Neural progenitor cell (in vitro differentiated cells): Measurements from ENCODE around the gene EXOC4. TPM values are rescaled to one million over a fixed set of nuclear protein-coding genes. Genes with fewer than 3 reads are reported as not detected.

Experiments used
- DNase-seq: peaks from one replicate; pipeline ENCODE4 v3.0.0-alpha.2; 2016; ENCODE audit warnings: low spot score
- H2AFZ ChIP-seq: fragments of 200-600 bp; sonication (generic); replicated peaks from 2 replicates; pipeline ENCODE4 v1.6.1; 2016; ENCODE audit warnings: antibody characterized with exemption
- H3F3A ChIP-seq: fragments of 200-600 bp; sonication (generic); 2 replicates; pipeline ENCODE4 v1.6.1; 2016; ENCODE audit warnings: antibody characterized with exemption, low read depth
- H3K27ac ChIP-seq: fragments of 200-600 bp; sonication (generic); 2 replicates; pipeline ENCODE4 v1.5.1; 2016; ENCODE audit warnings: mild to moderate bottlenecking
- H3K27me3 ChIP-seq: fragments of 200-600 bp; sonication (generic); 2 replicates; pipeline ENCODE4 v1.6.1; 2016; ENCODE audit warnings: mild to moderate bottlenecking, moderate library complexity
- H3K36me3 ChIP-seq: fragments of 200-600 bp; sonication (generic); 2 replicates; pipeline ENCODE4 v1.5.1; 2016
- H3K4me1 ChIP-seq: fragments of 200-600 bp; sonication (generic); 2 replicates; pipeline ENCODE4 v1.6.1; 2016; ENCODE audit warnings: mixed run types
- H3K4me2 ChIP-seq: fragments of 200-600 bp; sonication (generic); 2 replicates; pipeline ENCODE4 v1.6.1; 2016
- H3K4me3 ChIP-seq: fragments of 200-600 bp; sonication (generic); 2 replicates; pipeline ENCODE4 v1.5.1; 2016
- H3K79me2 ChIP-seq: fragments of 200-600 bp; sonication (generic); 2 replicates; pipeline ENCODE4 v1.6.1; 2016; ENCODE audit warnings: low read depth
- H3K9ac ChIP-seq: fragments of 200-600 bp; sonication (generic); 2 replicates; pipeline ENCODE4 v1.6.1; 2016
- H3K9me3 ChIP-seq: fragments of 200-600 bp; sonication (generic); 2 replicates; pipeline ENCODE4 v1.5.1; 2016; ENCODE audit warnings: low read depth
- H4K20me1 ChIP-seq: fragments of 200-600 bp; sonication (generic); 2 replicates; pipeline ENCODE4 v1.6.1; 2016; ENCODE audit warnings: low read depth
- H3K27ac Mint-ChIP-seq: 3 replicates; pipeline ENCODE4 v1.8.0; 2021; ENCODE audit warnings: mixed read lengths
- H3K27me3 Mint-ChIP-seq: 2 replicates; pipeline ENCODE4 v1.8.0; 2022; ENCODE audit warnings: low read depth, mild to moderate bottlenecking, inconsistent platforms, moderate library complexity, mixed read lengths; ENCODE audit not compliant: insufficient read depth
- H3K36me3 Mint-ChIP-seq: 3 replicates; pipeline ENCODE4 v1.8.0; 2021; ENCODE audit warnings: mixed read lengths
- H3K4me1 Mint-ChIP-seq: 3 replicates; pipeline ENCODE4 v1.8.0; 2021; ENCODE audit warnings: mixed read lengths
- H3K4me3 Mint-ChIP-seq: 3 replicates; pipeline ENCODE4 v1.8.0; 2021; ENCODE audit warnings: mild to moderate bottlenecking, moderate library complexity, mixed read lengths
- H3K9me3 Mint-ChIP-seq: 3 replicates; pipeline ENCODE4 v1.8.0; 2020; ENCODE audit warnings: mixed read lengths
- EZH2 ChIP-seq: fragments of 200-600 bp; sonication (generic); IDR thresholded peaks from 2 replicates; pipeline ENCODE4 v1.6.1; 2017; ENCODE audit warnings: antibody characterized with exemption, mild to moderate bottlenecking, moderate library complexity
- EZH2phosphoT487 ChIP-seq: fragments of 200-600 bp; sonication (generic); IDR thresholded peaks from 2 replicates; pipeline ENCODE4 v1.6.1; 2017; ENCODE audit warnings: antibody characterized with exemption
- total RNA-seq: library from RNA; depleted of rRNA; stranded (reverse); fragments of >200 nt; gene quantifications from 2 replicates; pipeline ENCODE4 v1.2.3, GENCODE V29; 2015; ENCODE audit warnings: low replicate concordance
- TF ChIP-seq, protein P1 (sequence below): fragments of 200-600 bp; sonication (generic); IDR thresholded peaks from 2 replicates; pipeline ENCODE4 v1.5.1; 2017; ENCODE audit warnings: antibody characterized with exemption, mild to moderate bottlenecking

The EXOC4 gene
- total RNA-seq, 1 donor from 2014 or later, result 129 TPM

DNA sequence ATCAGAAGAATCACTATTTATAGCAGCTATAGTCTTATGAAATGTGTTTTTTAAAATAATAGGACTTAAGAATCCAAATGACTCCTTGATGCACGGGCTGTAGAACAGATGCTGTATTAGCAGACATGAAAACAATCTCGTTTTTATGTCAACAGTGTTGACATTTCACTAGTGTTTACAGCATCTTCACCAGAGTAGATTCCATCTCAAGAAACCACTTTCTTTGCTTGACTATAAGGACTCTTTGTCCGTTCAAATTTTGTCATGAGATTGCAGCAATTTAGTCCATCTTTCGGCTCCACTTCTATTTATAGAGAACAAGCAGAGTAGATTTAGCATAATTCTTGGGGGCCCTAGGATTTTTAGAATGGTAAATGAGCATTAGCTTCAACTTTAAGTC is 295.1 kb downstream of the EXOC4 start:
- Histone ChIP-seq H3K36me3 (no peaks in the 10 kb centered on the region), H3K79me2 (no peaks in the 10 kb centered on the region), H3K9me3 (no peaks in the 10 kb centered on the region), H4K20me1 (no peaks in the 10 kb centered on the region), H3K9ac (no peak overlapping the region), H3K4me2 (no peak overlapping the region), H2AFZ (no peak overlapping the region), H3K27ac (no peak overlapping the region), H3K27me3 (no peaks in the 10 kb centered on the region), H3F3A (no peaks in the 10 kb centered on the region), H3K4me1 (no peaks in the 10 kb centered on the region), H3K4me3 (no peak overlapping the region)
- H3K4me1 Mint-ChIP-seq, result no peaks in the 10 kb centered on the region
- no peaks in the 10 kb centered on the region for H3K36me3 Mint-ChIP-seq
- H3K4me3 Mint-ChIP-seq, result no peak overlapping the region
- DNase-seq, result no peak
- H3K27me3 Mint-ChIP-seq, result no peaks in the 10 kb centered on the region
- H3K9me3 Mint-ChIP-seq, result no peaks in the 10 kb centered on the region
- H3K27ac Mint-ChIP-seq, result no peak overlapping the region
- TF ChIP-seq EZH2phosphoT487, result no peak
- TF ChIP-seq, protein P1, sequence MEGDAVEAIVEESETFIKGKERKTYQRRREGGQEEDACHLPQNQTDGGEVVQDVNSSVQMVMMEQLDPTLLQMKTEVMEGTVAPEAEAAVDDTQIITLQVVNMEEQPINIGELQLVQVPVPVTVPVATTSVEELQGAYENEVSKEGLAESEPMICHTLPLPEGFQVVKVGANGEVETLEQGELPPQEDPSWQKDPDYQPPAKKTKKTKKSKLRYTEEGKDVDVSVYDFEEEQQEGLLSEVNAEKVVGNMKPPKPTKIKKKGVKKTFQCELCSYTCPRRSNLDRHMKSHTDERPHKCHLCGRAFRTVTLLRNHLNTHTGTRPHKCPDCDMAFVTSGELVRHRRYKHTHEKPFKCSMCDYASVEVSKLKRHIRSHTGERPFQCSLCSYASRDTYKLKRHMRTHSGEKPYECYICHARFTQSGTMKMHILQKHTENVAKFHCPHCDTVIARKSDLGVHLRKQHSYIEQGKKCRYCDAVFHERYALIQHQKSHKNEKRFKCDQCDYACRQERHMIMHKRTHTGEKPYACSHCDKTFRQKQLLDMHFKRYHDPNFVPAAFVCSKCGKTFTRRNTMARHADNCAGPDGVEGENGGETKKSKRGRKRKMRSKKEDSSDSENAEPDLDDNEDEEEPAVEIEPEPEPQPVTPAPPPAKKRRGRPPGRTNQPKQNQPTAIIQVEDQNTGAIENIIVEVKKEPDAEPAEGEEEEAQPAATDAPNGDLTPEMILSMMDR, result no peak
- TF ChIP-seq EZH2, result no peak

DNA sequence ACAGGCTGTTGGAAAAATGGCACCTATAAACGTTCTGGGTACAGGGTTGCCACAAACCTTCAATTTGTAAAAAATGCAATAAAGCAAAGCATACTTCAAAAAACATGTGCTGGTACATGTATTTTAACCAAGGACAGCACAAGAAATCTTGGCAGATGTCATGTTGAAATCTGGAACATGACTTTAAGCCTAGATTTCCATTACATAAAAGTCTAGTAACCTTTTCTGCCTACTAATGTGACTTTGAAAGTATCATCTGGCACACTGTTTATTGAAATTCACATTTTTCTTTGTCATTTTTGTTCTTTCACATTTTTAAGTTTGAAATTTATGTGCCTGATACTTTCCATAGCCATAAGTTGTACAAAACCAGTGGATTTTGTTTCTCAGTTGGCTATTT is 296.8 kb downstream of the EXOC4 start:
- no peaks in the 10 kb centered on the region for H4K20me1 ChIP-seq
- no peaks in the 10 kb centered on the region for H3K79me2 ChIP-seq
- no peaks in the 10 kb centered on the region for H3K27me3 ChIP-seq
- H3K36me3 ChIP-seq, result no peaks in the 10 kb centered on the region
- no peaks in the 10 kb centered on the region for H3K9me3 ChIP-seq
- no peak overlapping the region for H3K4me2 ChIP-seq
- H3K4me1 ChIP-seq, result no peaks in the 10 kb centered on the region
- no peak for DNase-seq
- no peak overlapping the region for H2AFZ ChIP-seq
- Mint-ChIP-seq H3K27me3 (no peaks in the 10 kb centered on the region), H3K27ac (no peak overlapping the region), H3K36me3 (no peaks in the 10 kb centered on the region), H3K9me3 (no peaks in the 10 kb centered on the region), H3K4me3 (no peak overlapping the region), H3K4me1 (no peaks in the 10 kb centered on the region)
- TF ChIP-seq, protein P1, result no peak
- no peak for TF ChIP-seq EZH2phosphoT487
- H3K4me3 ChIP-seq, result no peak overlapping the region
- H3K9ac ChIP-seq, result no peak overlapping the region
- no peak overlapping the region for H3K27ac ChIP-seq
- H3F3A ChIP-seq, result no peaks in the 10 kb centered on the region

DNA sequence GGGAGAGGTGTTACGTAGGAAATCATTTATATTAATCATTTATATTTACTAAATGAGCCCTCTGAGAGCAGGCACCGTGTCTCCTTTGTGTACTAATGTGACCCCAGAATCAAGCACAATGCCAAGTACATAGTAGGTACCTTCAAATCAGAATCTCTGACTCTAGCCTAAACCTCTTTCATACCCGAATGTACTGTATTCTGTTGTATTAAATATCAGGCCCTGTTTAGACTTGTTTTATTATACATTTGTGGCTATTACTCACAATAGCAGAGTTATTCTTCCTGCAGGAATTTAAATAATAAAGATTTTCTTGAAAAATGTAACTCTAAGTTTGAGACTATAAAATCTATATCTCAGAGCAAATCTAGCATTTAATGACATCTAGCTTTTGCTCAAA is 297.3 kb downstream of the EXOC4 start:
- Mint-ChIP-seq H3K27ac (no peak overlapping the region), H3K4me3 (no peak overlapping the region), H3K4me1 (no peaks in the 10 kb centered on the region), H3K27me3 (no peaks in the 10 kb centered on the region), H3K36me3 (no peaks in the 10 kb centered on the region), H3K9me3 (no peaks in the 10 kb centered on the region)
- no peak for DNase-seq
- Histone ChIP-seq H3K4me2 (no peak overlapping the region), H3K4me1 (no peaks in the 10 kb centered on the region), H3K9me3 (no peaks in the 10 kb centered on the region), H3K36me3 (no peaks in the 10 kb centered on the region), H2AFZ (no peak overlapping the region), H3K9ac (no peak overlapping the region), H4K20me1 (no peaks in the 10 kb centered on the region), H3F3A (no peaks in the 10 kb centered on the region), H3K79me2 (no peaks in the 10 kb centered on the region), H3K27me3 (no peaks in the 10 kb centered on the region), H3K4me3 (no peak overlapping the region), H3K27ac (no peak overlapping the region)
- TF ChIP-seq EZH2phosphoT487 (no peak), EZH2 (no peak)
- TF ChIP-seq, protein P1, result no peak

DNA sequence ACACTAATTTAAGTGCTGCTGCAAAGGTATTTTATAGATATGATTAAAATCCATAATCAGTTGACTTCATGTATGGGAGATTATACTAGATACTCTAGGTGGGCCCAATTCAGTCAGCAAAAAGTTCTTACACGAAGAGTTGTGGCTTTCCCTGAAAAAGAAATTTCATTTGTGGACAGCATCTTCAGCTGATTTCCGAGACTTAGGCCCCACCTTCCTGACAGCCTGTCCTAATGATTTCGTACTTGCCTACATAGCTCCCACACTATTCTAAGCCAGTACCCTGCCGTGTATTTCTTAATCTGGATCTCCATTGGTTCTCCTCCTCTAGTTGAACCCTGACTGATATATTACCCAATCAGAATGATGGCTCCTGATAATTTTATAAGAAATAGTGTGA is 297.9 kb downstream of the EXOC4 start:
- H3K79me2 ChIP-seq, result no peaks in the 10 kb centered on the region
- H3K9ac ChIP-seq, result no peak overlapping the region
- no peaks in the 10 kb centered on the region for H3K9me3 ChIP-seq
- no peaks in the 10 kb centered on the region for H3K36me3 Mint-ChIP-seq
- H3K4me2 ChIP-seq, result no peak overlapping the region
- H3K27me3 Mint-ChIP-seq, result no peaks in the 10 kb centered on the region
- H4K20me1 ChIP-seq, result no peaks in the 10 kb centered on the region
- H3K27me3 ChIP-seq, result no peaks in the 10 kb centered on the region
- H3K4me1 ChIP-seq, result no peaks in the 10 kb centered on the region
- H3K4me3 ChIP-seq, result no peak overlapping the region
- no peaks in the 10 kb centered on the region for H3F3A ChIP-seq
- H3K4me1 Mint-ChIP-seq, result no peaks in the 10 kb centered on the region
- no peak overlapping the region for H3K27ac Mint-ChIP-seq
- H3K4me3 Mint-ChIP-seq, result no peak overlapping the region
- no peaks in the 10 kb centered on the region for H3K9me3 Mint-ChIP-seq
- DNase-seq, result no peak
- TF ChIP-seq EZH2, result no peak
- no peak for TF ChIP-seq EZH2phosphoT487
- TF ChIP-seq, protein P1, result no peak
- no peak overlapping the region for H2AFZ ChIP-seq
- no peaks in the 10 kb centered on the region for H3K36me3 ChIP-seq
- H3K27ac ChIP-seq, result no peak overlapping the region
